ENCODE measurements around the gene KRTAP2-4.
"Not testable (repeated sequence)": the region's sequence is repeated elsewhere in the genome, so short reads cannot be mapped to it uniquely, and the experiment has no call there.

KRTAP2-4 gene, protein sequence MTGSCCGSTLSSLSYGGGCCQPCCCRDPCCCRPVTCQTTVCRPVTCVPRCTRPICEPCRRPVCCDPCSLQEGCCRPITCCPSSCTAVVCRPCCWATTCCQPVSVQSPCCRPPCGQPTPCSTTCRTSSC

DNA sequence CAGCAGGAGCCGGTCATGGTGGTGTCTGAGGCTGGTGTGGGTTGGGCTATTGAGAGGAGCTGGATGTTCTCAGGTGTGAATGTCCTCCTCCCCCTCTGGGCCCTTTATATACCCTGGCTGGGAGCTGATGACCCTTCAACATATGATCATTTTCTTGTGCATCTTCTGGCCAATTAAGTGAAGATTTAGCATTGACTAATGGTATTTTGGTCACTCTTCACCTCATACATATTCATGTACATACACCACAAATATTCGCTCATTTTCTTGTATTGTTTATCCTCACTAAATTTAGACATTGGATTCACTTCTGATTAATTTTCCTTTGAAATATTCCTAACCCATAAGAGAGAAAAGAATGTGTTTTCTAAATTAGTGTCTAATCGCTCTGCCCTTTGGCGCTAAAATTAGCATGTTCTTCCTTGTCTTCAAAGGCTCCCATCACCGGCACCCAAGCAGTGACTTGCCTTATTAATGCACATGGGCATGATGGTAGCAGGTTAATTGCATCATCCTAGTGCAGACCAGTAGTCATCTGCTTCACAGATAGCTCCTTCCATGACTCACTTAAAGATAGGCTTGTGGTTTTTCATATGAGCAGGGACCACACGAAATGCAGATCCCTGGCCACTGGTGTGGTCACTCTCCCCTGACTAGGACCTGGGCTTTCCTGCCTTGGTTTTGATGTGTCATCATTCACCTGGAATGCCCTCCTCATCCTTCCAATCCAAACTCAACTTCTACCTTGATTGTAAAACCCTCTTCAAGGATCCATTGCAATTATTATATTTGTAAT is at the start of gene KRTAP2-4:
Gene KRTAP2-4, minus strand, starts transcription at position 51 of the 796 bp plus-strand sequence. Its CDS starts 34 bp downstream, at position 17.
- DNase-seq (ENCODE audit: low read depth in 2 of 2), result no peak

DNA sequence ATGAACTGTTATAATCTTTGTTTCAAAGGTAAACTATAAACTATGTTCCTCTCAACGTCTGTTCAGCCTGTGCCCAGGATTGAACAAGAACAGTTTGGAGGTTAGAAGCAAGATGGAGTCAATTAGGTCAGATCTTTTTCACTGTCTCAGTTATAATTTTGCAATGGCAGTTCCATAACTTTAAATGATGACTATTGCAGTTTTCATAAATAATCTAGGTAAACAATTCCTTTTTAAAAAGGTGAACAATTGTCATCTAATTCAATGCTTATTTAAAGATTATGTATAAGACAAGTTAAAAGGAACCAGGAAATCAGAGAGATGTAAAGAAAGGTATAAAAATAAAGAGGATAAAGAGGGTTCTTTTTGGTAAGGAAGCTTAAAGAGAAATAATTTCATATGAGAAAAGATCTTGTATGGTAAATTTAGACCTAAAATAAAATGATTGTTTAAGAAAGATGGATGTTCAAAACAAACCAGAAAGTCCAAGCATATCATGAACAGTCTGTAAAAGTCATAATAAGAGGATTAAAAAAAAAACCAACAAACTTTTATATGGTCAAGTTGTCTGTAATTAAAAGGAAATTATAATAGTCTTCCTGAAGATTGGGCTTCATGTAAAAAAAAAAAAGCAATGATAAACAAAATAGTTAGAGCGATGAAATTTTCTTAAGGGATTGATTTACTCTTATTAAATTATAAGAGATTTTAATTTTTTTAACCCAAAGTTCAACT is 45.6 kb upstream of the KRTAP2-4 start:
- DNase-seq (ENCODE audit: low read depth in 2 of 2), result no peak

DNA sequence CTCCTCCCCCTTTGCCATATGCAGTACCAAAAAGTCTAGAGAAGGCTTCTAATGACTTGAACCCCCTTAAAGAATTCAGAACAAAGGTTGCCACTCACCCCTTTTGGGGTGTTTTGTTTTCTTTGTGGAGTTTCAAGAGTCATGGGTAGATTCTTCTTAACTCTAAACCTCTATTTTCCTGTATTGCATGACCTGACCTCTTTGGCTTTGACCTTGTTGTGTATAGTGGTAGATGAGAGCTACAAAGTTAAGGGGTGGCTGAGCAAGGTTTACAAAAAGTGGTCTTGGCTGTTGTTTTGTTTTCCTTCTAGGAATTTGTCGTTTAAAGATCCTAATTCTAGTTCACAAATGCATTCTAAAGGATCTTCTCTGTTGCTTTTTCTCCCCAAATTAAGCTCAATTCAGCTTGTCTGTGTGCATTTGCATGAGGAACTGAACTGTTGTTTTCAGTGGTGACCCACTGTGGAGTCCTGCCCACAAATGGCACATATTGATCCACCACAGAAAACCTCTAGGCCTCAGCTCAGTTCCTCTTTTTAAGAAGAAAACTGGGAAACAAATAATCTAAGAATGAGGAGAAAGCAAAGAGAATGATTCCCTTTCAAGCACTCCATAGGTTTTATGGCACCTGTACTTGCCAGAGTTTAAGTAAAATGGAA is 43.2 kb upstream of the KRTAP2-4 start:
- not testable (repeated sequence) for DNase-seq (ENCODE audit: low read depth in 2 of 2)

DNA sequence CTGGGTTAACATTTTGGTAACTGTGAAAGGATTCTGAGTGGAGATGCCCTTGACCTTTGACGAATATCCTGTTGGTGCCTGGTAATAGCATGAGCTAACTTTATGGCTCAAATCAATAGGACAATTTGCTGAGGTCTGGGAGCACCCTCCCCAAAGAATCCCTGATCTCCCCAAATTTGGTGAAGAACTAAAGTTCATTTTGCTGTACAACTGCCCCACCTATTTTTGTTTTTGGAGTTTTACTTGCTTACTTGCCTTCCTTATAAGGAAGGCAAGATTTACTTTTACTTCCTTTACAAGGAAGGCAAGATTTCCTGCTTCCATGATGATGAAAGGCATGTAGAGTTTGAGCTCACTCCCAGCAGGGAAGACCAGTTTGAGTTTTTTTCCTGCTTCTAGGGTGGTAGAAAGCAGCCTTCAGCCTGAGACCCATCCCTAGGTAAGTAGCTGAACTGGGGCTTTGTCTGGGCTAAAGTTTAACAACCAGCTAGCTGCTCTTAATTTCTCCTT is 42.3 kb upstream of the KRTAP2-4 start:
- DNase-seq (ENCODE audit: low read depth in 2 of 2), result no peak

DNA sequence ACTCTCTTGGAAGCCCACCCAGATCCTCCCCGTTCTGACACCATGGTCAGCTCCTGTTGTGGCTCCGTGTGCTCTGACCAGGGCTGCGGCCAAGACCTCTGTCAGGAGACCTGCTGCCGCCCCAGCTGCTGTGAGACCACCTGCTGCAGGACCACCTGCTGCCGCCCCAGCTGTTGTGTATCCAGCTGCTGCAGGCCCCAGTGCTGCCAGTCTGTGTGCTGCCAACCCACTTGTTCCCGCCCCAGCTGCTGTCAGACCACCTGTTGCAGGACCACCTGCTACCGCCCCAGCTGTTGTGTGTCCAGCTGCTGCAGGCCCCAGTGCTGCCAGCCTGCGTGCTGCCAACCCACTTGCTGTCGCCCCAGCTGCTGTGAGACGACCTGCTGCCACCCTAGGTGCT is 39.7 kb upstream of the KRTAP2-4 start, which contains the start of gene KRTAP4-9:
Gene KRTAP4-9, plus strand, starts transcription at position 43 of the 400 bp plus-strand sequence. Its CDS starts 0 bp downstream, at position 43.
- DNase-seq (ENCODE audit: low read depth in 2 of 2), result not testable (repeated sequence)

DNA sequence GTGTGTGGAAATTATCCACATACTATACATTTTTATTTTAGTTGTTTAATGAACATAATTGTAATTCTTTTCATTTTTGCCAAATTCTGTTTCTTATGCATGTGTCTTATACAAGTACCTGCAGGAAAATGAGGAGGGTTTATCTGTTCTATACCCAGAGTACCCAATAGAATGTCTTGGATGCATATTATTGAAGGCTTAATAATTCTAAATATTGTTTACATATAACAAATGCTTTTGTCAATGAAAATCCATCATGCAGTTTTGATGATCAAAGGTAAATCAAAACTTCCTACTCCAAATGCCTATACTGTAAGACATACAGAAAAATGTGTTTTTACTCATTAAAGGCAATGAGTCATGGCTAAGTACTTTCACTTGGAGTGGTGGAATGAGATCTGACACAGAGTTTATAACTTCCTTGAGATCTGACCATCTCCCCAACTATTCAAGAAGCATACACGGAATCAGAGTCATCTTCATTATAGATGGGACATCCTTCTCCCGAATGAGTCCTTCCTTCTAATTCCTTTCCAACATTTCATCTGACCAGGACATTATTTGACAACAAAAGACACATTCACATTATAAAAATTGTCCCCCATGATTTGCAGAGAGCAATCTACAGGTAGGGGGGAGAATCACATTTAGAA is 38.8 kb upstream of the KRTAP2-4 start:
- not testable (repeated sequence) for DNase-seq (ENCODE audit: low read depth in 2 of 2)

DNA sequence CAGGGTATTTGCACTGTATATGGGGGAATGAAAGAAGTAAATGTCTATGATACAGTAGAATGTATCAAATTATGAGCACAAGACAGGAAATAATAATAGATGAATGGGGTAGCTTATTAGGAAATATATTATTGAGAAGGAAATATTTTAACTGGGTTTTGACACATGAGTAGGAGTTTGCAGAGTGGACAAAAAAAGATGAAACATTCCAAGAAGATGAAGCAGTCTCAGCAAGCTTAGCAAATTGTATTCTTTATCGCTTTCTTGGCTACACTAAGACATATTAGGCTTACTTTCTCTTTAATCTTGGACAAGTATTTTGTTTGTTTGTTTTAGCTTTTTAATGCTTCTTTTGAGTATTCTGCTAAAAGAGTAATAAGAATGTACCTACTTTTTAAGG is 38.2 kb upstream of the KRTAP2-4 start:
- no peak for DNase-seq (ENCODE audit: low read depth in 2 of 2)

DNA sequence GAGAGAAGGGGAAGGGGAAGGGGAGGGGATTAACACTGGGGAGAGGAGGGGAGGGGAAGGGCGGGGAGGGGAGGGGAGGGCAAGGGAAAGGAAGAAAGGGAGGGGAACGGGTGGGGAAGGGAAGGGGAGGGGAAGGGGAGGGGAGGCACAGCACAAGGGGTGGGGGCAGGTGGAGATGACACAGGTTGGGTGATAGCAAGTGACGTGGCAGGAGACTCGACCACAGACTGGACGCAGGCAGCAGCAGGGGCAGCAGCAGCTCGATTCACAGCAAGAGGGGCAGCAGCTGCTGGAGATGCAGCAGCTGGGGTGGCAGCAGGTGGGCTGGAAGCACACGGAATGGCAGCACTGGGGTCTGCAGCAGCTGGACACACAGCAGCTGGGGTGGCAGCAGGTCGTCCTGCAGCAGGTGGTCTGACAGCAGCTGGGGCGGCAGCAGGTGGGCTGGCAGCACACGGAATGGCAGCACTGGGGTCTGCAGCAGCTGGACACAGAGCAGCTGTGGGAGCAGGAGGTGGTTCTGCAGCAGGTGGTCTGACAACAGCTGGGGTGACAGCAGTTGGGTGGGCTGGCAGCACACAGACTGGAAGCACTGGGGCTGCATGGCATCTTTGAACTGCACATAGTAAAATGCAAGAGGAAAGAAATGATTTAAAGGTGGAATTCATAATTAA is 36.0 kb upstream of the KRTAP2-4 start, which contains the start of gene KRTAP4-16:
Gene KRTAP4-16, minus strand, starts transcription at position 624 of the 674 bp plus-strand sequence. Its CDS starts 0 bp downstream, at position 624.
- DNase-seq (ENCODE audit: low read depth in 2 of 2), result no peak

DNA sequence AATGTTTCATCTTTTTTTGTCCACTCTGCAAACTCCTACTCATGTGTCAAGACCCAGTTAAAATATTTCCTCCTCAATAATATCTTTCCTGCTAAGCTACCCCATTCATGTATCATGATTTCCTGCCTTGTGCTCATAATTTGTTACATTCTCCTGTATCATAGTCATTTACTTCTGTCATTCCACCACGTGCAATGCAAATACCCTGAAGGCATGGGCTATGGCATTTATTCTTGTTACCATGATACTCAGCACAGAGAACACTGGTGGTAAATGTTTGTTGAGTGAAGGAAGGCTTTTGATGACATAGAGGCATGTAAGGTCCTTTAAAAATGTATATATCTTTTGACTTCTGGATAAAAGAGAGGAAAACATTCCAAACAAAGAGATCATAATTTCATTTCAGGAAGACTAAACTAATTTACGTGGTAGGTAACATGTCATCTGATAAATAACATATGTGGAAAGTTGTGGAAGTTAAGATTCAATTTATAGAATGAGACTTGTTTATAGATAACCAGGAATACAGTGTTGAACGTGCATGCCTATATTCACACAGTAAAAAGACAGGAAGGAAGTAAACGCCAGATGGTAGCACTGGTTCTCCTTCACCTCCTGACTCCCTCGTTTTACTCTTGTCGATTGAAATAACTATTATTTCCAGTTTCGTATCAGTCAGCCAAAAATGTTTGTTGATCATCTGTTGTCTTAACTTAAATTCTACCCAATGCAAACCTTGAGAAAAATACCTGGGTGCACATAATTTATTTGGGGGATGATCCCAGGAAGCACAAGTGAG is 34.2 kb upstream of the KRTAP2-4 start:
- DNase-seq (ENCODE audit: low read depth in 2 of 2), result not testable (repeated sequence)

DNA sequence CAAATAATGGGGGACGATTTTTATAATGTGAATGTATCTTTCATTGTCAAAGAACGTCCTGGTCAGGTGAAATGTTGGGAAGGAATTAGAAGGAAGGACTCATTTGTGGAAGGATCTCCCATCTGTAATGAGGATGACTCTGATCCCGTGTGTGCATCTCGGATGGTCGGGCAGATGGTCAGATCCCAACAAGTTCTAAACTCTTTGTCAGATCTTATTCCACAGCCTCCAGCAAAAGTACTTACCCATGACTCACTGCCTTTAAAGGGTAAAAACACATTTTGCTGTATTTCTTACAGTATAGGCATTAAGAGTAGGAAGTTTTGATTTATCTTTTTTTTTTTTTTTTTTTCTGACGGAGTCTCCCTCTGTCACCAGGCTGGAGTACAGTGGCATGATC is 32.8 kb upstream of the KRTAP2-4 start:
- DNase-seq (ENCODE audit: low read depth in 2 of 2), result no peak

DNA sequence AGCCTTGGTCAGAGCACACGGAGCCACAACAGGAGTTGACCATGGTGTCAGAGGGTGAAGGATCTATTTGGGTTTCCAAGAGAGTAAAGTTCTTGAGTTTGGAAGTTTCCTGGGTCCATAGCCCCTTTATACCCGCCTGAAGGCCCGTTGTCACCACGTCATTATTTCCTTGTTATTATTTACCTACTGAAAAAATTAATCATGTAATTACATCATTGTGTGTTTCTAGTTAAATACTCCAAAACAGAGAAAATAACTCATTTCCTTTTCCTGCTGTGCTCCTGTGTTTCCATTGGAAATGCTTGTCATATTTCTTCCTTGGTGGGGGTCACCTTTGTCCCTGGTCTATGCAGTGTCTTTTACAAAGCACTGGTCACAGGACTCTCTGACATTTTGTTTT is 32.4 kb upstream of the KRTAP2-4 start, which contains the start of gene KRTAP4-8:
Gene KRTAP4-8, minus strand, starts transcription at position 101 of the 400 bp plus-strand sequence. Its CDS starts 58 bp downstream, at position 43.
- no peak for DNase-seq (ENCODE audit: low read depth in 2 of 2)

DNA sequence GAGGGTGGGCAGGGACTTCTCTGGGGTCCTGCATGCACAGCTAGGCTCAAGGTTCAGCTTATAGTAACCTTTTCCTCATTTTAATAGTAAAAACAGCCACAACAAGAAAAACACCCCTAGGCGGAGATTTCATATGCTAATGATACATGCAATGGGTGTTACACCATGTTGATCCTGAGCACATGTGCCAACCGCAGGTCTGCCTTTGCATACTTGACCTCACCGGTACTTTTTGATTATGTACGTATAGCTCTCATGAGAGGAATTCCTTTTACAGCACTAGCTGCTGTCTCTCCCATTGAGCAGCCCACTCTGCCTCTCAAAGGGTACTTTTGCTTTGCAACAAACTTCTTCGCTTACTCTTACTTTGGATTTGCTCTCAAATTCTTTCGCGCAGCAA is 30.4 kb upstream of the KRTAP2-4 start:
- no peak for DNase-seq (ENCODE audit: low read depth in 2 of 2)

DNA sequence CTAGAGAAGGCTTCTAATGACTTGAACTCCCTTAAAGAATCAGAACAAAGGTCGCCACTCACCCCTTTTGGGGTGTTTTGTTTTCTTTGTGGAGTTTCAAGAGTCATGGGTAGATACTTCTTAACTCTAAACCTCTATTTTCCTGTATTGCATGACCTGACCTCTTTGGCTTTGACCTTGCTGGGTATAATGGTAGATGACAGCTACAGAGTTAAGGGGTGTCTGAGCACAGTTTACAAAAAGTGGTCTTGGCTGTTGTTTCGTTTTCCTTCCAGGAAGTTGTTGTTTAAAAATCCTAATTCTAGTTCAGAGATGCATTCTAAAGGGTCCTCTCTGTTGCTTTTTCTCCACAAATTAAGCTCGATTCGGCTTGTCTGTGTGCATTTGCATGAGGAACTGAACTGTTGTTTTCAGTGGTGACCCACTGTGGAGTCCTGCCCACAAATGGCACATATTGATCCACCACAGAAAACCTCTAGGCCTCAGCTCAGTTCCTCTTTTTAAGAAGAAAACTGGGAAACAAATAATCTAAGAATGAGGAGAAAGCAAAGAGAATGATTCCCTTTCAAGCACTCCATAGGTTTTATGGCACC is 23.2 kb upstream of the KRTAP2-4 start:
- DNase-seq (ENCODE audit: low read depth in 2 of 2), result not testable (repeated sequence)

DNA sequence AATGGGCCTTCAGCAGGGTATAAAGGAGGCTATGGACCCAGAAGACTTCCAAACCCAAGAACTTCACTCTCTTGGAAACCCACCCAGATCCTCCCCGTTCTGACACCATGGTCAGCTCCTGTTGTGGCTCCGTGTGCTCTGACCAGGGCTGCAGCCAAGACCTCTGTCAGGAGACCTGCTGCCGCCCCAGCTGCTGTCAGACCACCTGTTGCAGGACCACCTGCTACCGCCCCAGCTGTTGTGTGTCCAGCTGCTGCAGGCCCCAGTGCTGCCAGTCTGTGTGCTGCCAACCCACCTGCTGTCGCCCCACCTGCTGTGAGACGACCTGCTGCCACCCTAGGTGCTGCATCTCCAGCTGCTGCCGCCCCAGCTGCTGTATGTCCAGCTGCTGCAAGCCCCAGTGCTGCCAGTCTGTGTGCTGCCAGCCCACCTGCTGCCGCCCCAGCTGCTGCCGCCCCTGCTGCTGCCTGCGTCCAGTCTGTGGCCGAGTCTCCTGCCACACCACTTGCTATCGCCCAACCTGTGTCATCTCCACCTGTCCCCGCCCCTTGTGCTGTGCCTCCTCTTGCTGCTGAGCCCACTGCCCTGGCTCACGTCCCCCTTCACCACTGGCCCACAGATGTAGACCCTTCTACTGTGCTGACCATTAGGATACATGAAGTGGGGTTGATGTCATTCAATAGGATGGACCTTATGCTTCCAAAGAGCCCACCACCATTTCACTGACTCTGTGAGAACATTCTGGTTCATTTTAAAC is 18.6 kb upstream of the KRTAP2-4 start, which contains the start of gene KRTAP4-7:
Gene KRTAP4-7, plus strand, starts transcription at position 51 of the 757 bp plus-strand sequence. Its CDS starts 57 bp downstream, at position 108.
- DNase-seq (ENCODE audit: low read depth in 2 of 2), result not testable (repeated sequence)

DNA sequence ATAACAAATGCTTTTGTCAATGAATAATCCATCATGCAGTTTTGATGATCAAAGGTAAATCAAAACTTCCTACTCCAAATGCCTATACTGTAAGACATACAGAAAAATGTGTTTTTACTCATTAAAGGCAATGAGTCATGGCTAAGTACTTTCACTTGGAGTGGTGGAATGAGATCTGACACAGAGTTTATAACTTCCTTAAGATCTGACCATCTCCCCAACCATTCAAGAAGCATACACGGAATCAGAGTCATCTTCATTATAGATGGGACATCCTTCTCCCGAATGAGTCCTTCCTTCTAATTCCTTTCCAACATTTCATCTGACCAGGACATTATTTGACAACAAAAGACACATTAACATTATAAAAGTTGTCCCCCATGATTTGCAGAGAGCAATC is 17.7 kb upstream of the KRTAP2-4 start:
- not testable (repeated sequence) for DNase-seq (ENCODE audit: low read depth in 2 of 2)

DNA sequence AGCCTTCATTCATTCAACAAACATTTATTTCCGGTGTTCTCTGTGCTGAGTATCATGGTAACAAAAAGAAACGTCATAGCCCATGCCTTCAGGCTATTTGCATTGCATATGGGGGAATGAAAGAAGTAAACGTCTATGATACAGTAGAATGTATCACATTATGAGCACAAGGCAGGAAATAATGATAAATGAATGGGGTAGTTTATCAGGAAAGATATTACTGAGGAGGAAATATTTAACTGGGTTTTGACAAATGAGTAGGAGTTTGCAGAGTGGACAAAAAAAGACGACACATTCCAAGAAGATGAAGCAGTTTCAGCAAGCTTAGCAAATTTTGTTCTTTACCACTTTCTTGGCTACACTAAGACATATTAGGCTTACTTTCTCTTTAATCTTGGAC is 16.9 kb upstream of the KRTAP2-4 start:
- DNase-seq (ENCODE audit: low read depth in 2 of 2), result no peak

DNA sequence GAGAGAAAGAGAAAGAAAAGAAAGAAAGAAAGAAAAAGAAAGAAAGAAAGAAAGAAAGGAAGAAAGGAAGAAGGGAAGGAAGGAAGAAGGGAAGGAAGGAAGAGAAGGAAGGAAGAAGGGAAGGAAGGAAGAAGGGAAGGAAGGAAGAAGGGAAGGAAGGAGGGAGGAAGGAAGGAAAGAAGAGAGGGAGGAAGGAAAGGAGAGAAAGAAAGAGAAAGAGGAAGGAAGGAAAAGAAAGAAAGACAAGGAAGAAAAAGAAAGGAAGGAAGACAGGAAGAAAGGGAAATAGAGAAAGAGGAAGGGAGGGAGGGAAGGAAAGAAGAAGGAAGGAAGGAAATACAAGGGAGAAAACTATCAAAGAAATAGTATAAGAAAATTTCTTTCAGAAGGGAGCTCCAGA is 11.1 kb upstream of the KRTAP2-4 start:
- DNase-seq (ENCODE audit: low read depth in 2 of 2), result no peak

DNA sequence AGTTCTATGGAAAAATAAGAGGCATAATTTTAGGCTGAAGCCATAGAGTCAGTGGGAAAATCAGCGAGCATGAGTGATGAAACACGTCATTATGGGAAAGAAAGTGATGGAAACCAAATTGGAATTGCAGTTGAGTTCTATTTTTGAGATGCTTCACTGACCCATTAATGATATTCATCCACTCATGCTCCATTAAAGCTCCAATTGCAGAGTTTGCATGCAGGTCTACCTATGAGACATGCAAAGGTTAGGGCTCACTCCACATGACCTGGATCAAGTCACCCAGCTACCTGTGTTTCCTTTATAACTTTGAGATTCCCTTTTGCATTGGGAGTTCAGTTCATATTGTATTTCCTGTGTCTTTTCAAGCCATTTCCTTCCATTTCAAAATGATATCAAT is 8.0 kb upstream of the KRTAP2-4 start:
- DNase-seq (ENCODE audit: low read depth in 2 of 2), result no peak
